Parathyroid adenoma (tissue), 2 donors: ENCODE measurements around the gene TRAF3.
"Not testable (repeated sequence)": the region's sequence is repeated elsewhere in the genome, so short reads cannot be mapped to it uniquely, and the experiment has no call there.

Source experiments
- H2AFZ ChIP-seq: fragments of 300-600 bp; sonication (generic); one replicate; pipeline ENCODE4 v1.7.0; 2017; ENCODE audit warnings: antibody characterized with exemption, mild to moderate bottlenecking
- H3K27ac ChIP-seq: fragments of 300-600 bp; sonication (generic); one replicate; pipeline ENCODE4 v1.7.0; 2017
- H3K27me3 ChIP-seq: fragments of 300-600 bp; sonication (generic); one replicate; pipeline ENCODE4 v1.7.0; 2017; ENCODE audit warnings: low read length; ENCODE audit not compliant: control insufficient read depth, insufficient read depth
- H3K36me3 ChIP-seq: fragments of 300-600 bp; sonication (generic); one replicate; pipeline ENCODE4 v1.7.0; 2017; ENCODE audit warnings: low read length; ENCODE audit not compliant: control insufficient read depth, insufficient read depth
- H3K4me1 ChIP-seq: fragments of 300-600 bp; sonication (generic); one replicate; pipeline ENCODE4 v1.7.0; 2017; ENCODE audit warnings: control low read depth
- H3K4me2 ChIP-seq: fragments of 300-600 bp; sonication (generic); one replicate; pipeline ENCODE4 v1.7.0; 2017; ENCODE audit warnings: low read length
- H3K4me3 ChIP-seq: fragments of 300-600 bp; sonication (generic); one replicate; pipeline ENCODE4 v1.7.0; 2017; ENCODE audit warnings: low read depth, low read length
- H3K79me2 ChIP-seq: fragments of 300-600 bp; sonication (generic); one replicate; pipeline ENCODE4 v1.7.0; 2017; ENCODE audit warnings: control low read depth
- H3K9ac ChIP-seq: fragments of 300-600 bp; sonication (generic); one replicate; pipeline ENCODE4 v1.7.0; 2017; ENCODE audit warnings: mild to moderate bottlenecking
- H3K9me3 ChIP-seq: fragments of 300-600 bp; sonication (generic); one replicate; pipeline ENCODE4 v1.7.0; 2017; ENCODE audit warnings: low read length; ENCODE audit not compliant: control insufficient read depth
- CTCF ChIP-seq: fragments of 300-600 bp; sonication (generic); IDR thresholded peaks from one replicate; pipeline ENCODE4 v1.7.0; 2017; ENCODE audit warnings: antibody characterized with exemption, mild to moderate bottlenecking
- donor health status: primary hyperparathyroidism.

Gene TRAF3

GRCh38 chr14:102856179-102856578, 78.9 kb downstream of the TRAF3 start:
- no peaks in the 10 kb centered on the region for H3K4me1 ChIP-seq
- no peak overlapping the region for H2AFZ ChIP-seq
- peaks cover 18% of the 10 kb centered on the region for H3K79me2 ChIP-seq
- no peaks in the 10 kb centered on the region for H3K9me3 ChIP-seq
- no peaks in the 10 kb centered on the region for H3K36me3 ChIP-seq
- H3K27me3 ChIP-seq, result no peaks in the 10 kb centered on the region
- no peak overlapping the region for H3K4me2 ChIP-seq
- H3K9ac ChIP-seq, result no peak overlapping the region
- H3K4me3 ChIP-seq, result no peak overlapping the region
- no peak overlapping the region for H3K27ac ChIP-seq
- no peak for TF ChIP-seq CTCF

GRCh38 chr14:102857444-102857843, 80.2 kb downstream of the TRAF3 start:
- H3K4me3 ChIP-seq, result no peak overlapping the region
- no peak for TF ChIP-seq CTCF
- H3K36me3 ChIP-seq, result no peaks in the 10 kb centered on the region
- H3K9ac ChIP-seq, result no peak overlapping the region
- no peaks in the 10 kb centered on the region for H3K4me1 ChIP-seq
- no peak overlapping the region for H3K27ac ChIP-seq
- H3K9me3 ChIP-seq, result no peaks in the 10 kb centered on the region
- H3K79me2 ChIP-seq, result peaks cover 18% of the 10 kb centered on the region
- H3K27me3 ChIP-seq, result no peaks in the 10 kb centered on the region
- H3K4me2 ChIP-seq, result no peak overlapping the region
- no peak overlapping the region for H2AFZ ChIP-seq

- no peak overlapping the region for H3K9ac ChIP-seq
- no peaks in the 10 kb centered on the region for H3K36me3 ChIP-seq
- H3K9me3 ChIP-seq, result no peaks in the 10 kb centered on the region
- TF ChIP-seq CTCF, result no peak
- no peaks in the 10 kb centered on the region for H3K4me1 ChIP-seq
- H3K27ac ChIP-seq, result no peak overlapping the region
- H3K4me2 ChIP-seq, result no peak overlapping the region
- H3K27me3 ChIP-seq, result no peaks in the 10 kb centered on the region
- peaks cover 11% of the 10 kb centered on the region for H3K79me2 ChIP-seq
- no peak overlapping the region for H3K4me3 ChIP-seq
- H2AFZ ChIP-seq, result no peak overlapping the region
Observed at GRCh38 chr14:102859911-102860310, 82.7 kb downstream of the TRAF3 start.

GRCh38 chr14:102862154-102862773, 85.0 kb downstream of the TRAF3 start:
- TF ChIP-seq CTCF, result no peak
- Histone ChIP-seq H3K36me3 (no peaks in the 10 kb centered on the region), H3K27ac (no peak overlapping the region), H3K9ac (no peak overlapping the region), H3K9me3 (no peaks in the 10 kb centered on the region), H3K4me1 (no peaks in the 10 kb centered on the region), H3K27me3 (no peaks in the 10 kb centered on the region), H3K4me3 (no peak overlapping the region), H3K4me2 (no peak overlapping the region), H2AFZ (no peak overlapping the region), H3K79me2 (peaks cover 6% of the 10 kb centered on the region)

- no peak overlapping the region for H3K27ac ChIP-seq
- H3K4me1 ChIP-seq, result no peaks in the 10 kb centered on the region
- TF ChIP-seq CTCF, result no peak
- no peak overlapping the region for H3K9ac ChIP-seq
- no peak overlapping the region for H3K4me3 ChIP-seq
- no peaks in the 10 kb centered on the region for H3K9me3 ChIP-seq
- peaks cover 3% of the 10 kb centered on the region for H3K79me2 ChIP-seq
- no peaks in the 10 kb centered on the region for H3K27me3 ChIP-seq
- H3K36me3 ChIP-seq, result no peaks in the 10 kb centered on the region
- no peak overlapping the region for H2AFZ ChIP-seq
- H3K4me2 ChIP-seq, result no peak overlapping the region
Observed at GRCh38 chr14:102863381-102863780, 86.1 kb downstream of the TRAF3 start.

GRCh38 chr14:102865916-102866315, 88.7 kb downstream of the TRAF3 start:
- H3K4me1 ChIP-seq, H3K9ac ChIP-seq, H3K79me2 ChIP-seq, H3K36me3 ChIP-seq, H3K4me2 ChIP-seq, H2AFZ ChIP-seq, H3K4me3 ChIP-seq, H3K27ac ChIP-seq, H3K9me3 ChIP-seq, H3K27me3 ChIP-seq: not testable (repeated sequence)
